ENCODE results near the gene GNA12. TPM values are rescaled to one million over a fixed set of nuclear protein-coding genes. Genes with fewer than 3 reads are reported as not detected.

Gene GNA12
- total RNA-seq, 4 donors from 2014 or later, result 4.6 to 14.0 (median 8.9) TPM

DNA sequence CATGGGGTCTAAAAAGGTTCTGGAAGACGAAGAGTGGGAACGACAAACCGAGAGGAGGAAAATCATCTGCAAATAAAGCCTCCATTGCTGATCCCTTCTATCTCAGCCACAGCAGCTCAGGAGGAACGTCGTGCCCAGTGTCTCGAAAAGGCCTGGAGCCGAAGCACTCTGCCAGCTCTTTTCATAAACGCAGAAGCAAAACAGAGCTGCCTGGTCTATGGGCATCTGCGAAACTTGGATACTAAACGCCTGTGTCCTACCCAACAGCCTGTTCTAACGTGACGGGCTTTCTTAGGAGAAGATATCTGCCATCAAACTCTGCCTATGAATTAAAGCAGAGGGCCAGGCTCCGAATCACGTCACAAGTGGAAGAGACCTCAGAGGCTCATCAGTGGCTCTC, 68.7 kb downstream of the GNA12 start:
- intact Hi-C loops (cut with DNase I; ENCODE audit: low total_unique reads), result no loop called here
- TF ChIP-seq POLR2A (IDR thresholded peaks at IDR 0.05) (no peak), CTCF (IDR thresholded peaks at IDR 0.05) (no peak)
- H3K4me3 ChIP-seq (ENCODE audit: low read depth, poor library complexity, severe bottlenecking), result no peak overlapping the region
- DNase-seq (ENCODE audit: low spot score in 2 of 2), result no peak
- WGBS, 2 donors, result 82 to 84% methylated on average over 14 of the region's 14 CpGs

DNA sequence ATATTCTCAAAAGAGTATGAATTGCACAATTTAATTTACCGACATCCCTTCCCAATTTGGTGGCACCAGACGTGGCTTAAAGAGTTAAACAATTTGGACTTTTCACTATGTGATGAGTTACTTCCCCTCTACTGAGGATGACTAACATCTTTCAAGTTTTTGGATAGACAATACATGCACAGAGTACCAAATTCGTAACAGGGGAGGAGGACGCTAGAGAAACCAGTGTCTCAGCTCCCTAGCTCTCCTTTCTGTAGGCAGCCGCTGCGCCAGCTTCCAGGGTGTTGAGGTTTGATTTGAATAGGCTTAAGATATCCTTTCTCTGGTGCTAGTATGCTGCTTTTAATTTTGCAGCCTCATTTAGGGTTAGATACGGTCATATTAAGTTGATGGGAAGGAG, 69.2 kb downstream of the GNA12 start:
- H3K4me3 ChIP-seq (ENCODE audit: low read depth, poor library complexity, severe bottlenecking), result no peak overlapping the region
- intact Hi-C loops (cut with DNase I; ENCODE audit: low total_unique reads), result no loop called here
- TF ChIP-seq CTCF (IDR thresholded peaks at IDR 0.05) (no peak), POLR2A (IDR thresholded peaks at IDR 0.05) (no peak)
- 87 to 88% methylated on average over 7 of the region's 7 CpGs for WGBS, 2 donors
- DNase-seq (ENCODE audit: low spot score in 2 of 2), result no peak

- H3K4me3 ChIP-seq (ENCODE audit: low read depth, poor library complexity, severe bottlenecking), result no peak overlapping the region
- 78% methylated on average over 6 of the region's 6 CpGs for WGBS, 2 donors
- TF ChIP-seq POLR2A (IDR thresholded peaks at IDR 0.05), result no peak
- TF ChIP-seq CTCF (IDR thresholded peaks at IDR 0.05), result no peak
- intact Hi-C loops (cut with DNase I; ENCODE audit: low total_unique reads), result no loop called here
- no peak for DNase-seq (ENCODE audit: low spot score in 2 of 2)
Observed at GRCh38 chr7:2774280-2774679, 69.8 kb downstream of the GNA12 start.

DNA sequence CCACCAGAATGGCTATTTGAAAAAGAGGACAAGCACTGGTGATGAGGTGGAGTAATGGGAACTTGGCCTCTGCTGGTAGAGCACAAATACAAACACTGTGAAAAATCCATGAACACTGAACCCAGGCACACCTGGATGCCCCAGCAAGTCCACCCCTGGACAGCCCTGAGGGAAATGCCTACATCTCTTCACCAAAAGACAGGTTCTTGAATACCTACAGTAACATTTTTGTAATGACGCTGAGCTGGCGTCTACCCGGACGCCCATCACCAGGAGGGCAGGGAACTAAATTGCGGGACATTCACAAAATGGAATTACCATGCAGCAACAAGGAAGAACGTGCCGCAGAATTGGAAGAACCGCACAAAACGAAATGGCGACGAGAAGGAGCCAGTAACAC, 70.5 kb downstream of the GNA12 start:
- WGBS, 2 donors, result 96 to 98% methylated on average over 11 of the region's 11 CpGs
- TF ChIP-seq POLR2A (IDR thresholded peaks at IDR 0.05) (no peak), CTCF (IDR thresholded peaks at IDR 0.05) (no peak)
- DNase-seq (ENCODE audit: low spot score in 2 of 2), result no peak
- H3K4me3 ChIP-seq (ENCODE audit: low read depth, poor library complexity, severe bottlenecking), result no peak overlapping the region
- intact Hi-C loops (cut with DNase I; ENCODE audit: low total_unique reads), result no loop called here

DNA sequence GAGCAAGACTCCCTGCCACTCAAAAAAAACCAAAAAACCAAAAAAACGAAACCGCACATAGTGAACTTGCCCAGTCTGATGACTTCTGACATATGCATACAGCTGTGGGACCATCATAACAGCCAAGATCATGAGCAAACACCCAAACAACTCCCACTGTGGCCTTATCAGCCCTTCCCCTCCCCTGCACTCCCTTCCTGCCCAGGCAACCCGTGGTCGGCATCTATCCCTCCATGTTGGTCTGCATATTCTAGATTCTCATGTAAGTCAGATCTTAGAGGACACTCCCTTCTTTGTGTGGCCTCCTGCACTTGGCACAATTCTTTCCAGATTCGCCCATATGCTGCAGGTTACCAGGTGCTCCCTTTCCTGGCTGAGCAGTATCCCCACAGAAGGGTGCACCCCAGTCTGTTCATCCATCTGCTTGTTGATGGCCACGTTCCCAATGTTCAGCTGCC, 72.8 kb downstream of the GNA12 start:
- intact Hi-C loops (cut with DNase I; ENCODE audit: low total_unique reads), result no loop called here
- no peak overlapping the region for H3K4me3 ChIP-seq (ENCODE audit: low read depth, poor library complexity, severe bottlenecking)
- 66 to 77% methylated on average over 6 of the region's 6 CpGs for WGBS, 2 donors
- no peak for DNase-seq (ENCODE audit: low spot score in 2 of 2)
- TF ChIP-seq POLR2A (IDR thresholded peaks at IDR 0.05), result no peak
- TF ChIP-seq CTCF (IDR thresholded peaks at IDR 0.05), result no peak

DNA sequence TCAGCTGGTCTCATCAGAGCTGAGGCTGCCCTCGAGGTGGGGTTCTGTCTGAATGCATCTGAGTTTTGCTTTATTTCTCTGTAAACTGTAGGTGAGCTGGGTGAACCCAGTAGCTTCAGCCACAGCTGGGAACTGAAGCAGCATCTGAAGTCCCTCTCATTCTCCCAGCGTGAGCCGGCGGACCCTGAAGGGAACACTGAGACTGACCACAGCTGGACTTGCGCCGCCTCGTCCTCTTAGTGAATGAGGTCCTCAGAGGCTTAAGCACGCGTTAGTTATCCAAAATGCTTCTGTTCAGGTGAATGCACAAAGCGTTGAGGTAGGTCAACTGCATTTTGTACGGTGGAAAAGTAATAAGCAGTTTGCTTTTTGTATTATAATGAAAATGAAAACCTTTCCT, 79.5 kb downstream of the GNA12 start:
- no peak for DNase-seq (ENCODE audit: low spot score in 2 of 2)
- H3K4me3 ChIP-seq (ENCODE audit: low read depth, poor library complexity, severe bottlenecking), result no peak overlapping the region
- intact Hi-C loops (cut with DNase I; ENCODE audit: low total_unique reads), result no loop called here
- 94 to 95% methylated on average over 11 of the region's 11 CpGs for WGBS, 2 donors
- no peak for TF ChIP-seq CTCF (IDR thresholded peaks at IDR 0.05)
- no peak for TF ChIP-seq POLR2A (IDR thresholded peaks at IDR 0.05)

Measured in lower leg skin (tissue), 4 donors.